HepG2 (cell line): Measurements from ENCODE around the gene WDR82. TPM values are rescaled to one million over a fixed set of nuclear protein-coding genes. Genes with fewer than 3 reads are reported as not detected.

Source experiments
- GABPA ChIP-seq, 2 experiments: IDR thresholded peaks; 2 replicates each; pipeline ENCODE4 v1.6.1; 2011 to 2016; ENCODE audit warnings: low read depth in 2 of 2, low read length in 1 of 2, missing biosample characterization in 1 of 2, missing genetic modification characterization in 1 of 2
- HNRNPK ChIP-seq: fragments of 200-400 bp; formaldehyde crosslinking; IDR thresholded peaks from 2 replicates; pipeline ENCODE4 v1.6.1; 2018; ENCODE audit warnings: low read length, low read depth, moderate library complexity, mild to moderate bottlenecking; ENCODE audit not compliant: poor library complexity, severe bottlenecking
- HNRNPUL1 ChIP-seq: fragments of 200-400 bp; formaldehyde crosslinking; IDR thresholded peaks from 2 replicates; pipeline ENCODE4 v1.6.1; 2017; ENCODE audit warnings: low read depth, mild to moderate bottlenecking, low read length, moderate library complexity
- HOXA7 ChIP-seq: sonication (generic); formaldehyde crosslinking; IDR thresholded peaks from 2 replicates; pipeline ENCODE4 v1.8.1; 2022; ENCODE audit warnings: mild to moderate bottlenecking, missing genetic modification reagents, moderate library complexity
- IRX3 ChIP-seq: sonication (generic); formaldehyde crosslinking; IDR thresholded peaks from 2 replicates; pipeline ENCODE4 v1.8.1; 2023; ENCODE audit warnings: mild to moderate bottlenecking, low read depth, missing genetic modification reagents, borderline replicate concordance
- KLF15 ChIP-seq: sonication (generic); formaldehyde crosslinking; IDR thresholded peaks from 2 replicates; pipeline ENCODE4 v1.8.1; 2023; ENCODE audit warnings: borderline replicate concordance, mild to moderate bottlenecking, inconsistent platforms, missing genetic modification reagents, mixed read lengths
- MEIS1 ChIP-seq: sonication (generic); formaldehyde crosslinking; IDR thresholded peaks from 2 replicates; pipeline ENCODE4 v1.9.0; 2021; ENCODE audit warnings: mild to moderate bottlenecking, missing genetic modification reagents, moderate library complexity, borderline replicate concordance
- MIER3 ChIP-seq: IDR thresholded peaks from 2 replicates; pipeline ENCODE4 v1.6.1; 2016; ENCODE audit warnings: missing compliant biosample characterization, borderline replicate concordance
- NR1H2 ChIP-seq: sonication (generic); formaldehyde crosslinking; IDR thresholded peaks from 2 replicates; pipeline ENCODE4 v1.8.1; 2022; ENCODE audit warnings: low read depth, missing genetic modification reagents, borderline replicate concordance
- POLR2AphosphoS5 ChIP-seq: IDR thresholded peaks from 2 replicates; pipeline ENCODE4 v1.6.1; 2012; ENCODE audit warnings: low read depth, low read length
- RAD21 ChIP-seq: fragments of 450-650 bp; formaldehyde crosslinking; IDR thresholded peaks from 2 replicates; pipeline ENCODE4 v1.5.0; 2020; ENCODE audit warnings: mild to moderate bottlenecking
- SOX6 ChIP-seq, 2 experiments: fragments of 450-650 bp in 1 of 2; sonication (generic) in 1 of 2; formaldehyde crosslinking in 1 of 2; IDR thresholded peaks; 2 replicates each; pipeline versions ENCODE4 v1.4.0 to v1.6.1; 2017 to 2020; ENCODE audit warnings: antibody characterized with exemption in 1 of 2, mild to moderate bottlenecking in 1 of 2, missing genetic modification reagents in 1 of 2
- SRSF4 ChIP-seq: fragments of 200-400 bp; formaldehyde crosslinking; IDR thresholded peaks from one replicate; pipeline ENCODE4 v1.6.1; 2018; ENCODE audit warnings: mild to moderate bottlenecking, low read depth, low read length, moderate library complexity; ENCODE audit not compliant: poor library complexity, severe bottlenecking
- ZFY ChIP-seq: sonication (generic); formaldehyde crosslinking; IDR thresholded peaks from 2 replicates; pipeline ENCODE4 v1.4.0; 2020; ENCODE audit warnings: missing genetic modification reagents
- ZKSCAN8 ChIP-seq: IDR thresholded peaks from 2 replicates; pipeline ENCODE4 v1.6.1; 2016; ENCODE audit warnings: borderline replicate concordance, missing genetic modification reagents, missing compliant biosample characterization
- ZNF354B ChIP-seq: sonication (generic); formaldehyde crosslinking; IDR thresholded peaks from 2 replicates; pipeline ENCODE4 v1.8.0; 2022; ENCODE audit warnings: mild to moderate bottlenecking, missing genetic modification reagents
- ZNF446 ChIP-seq: sonication (generic); formaldehyde crosslinking; IDR thresholded peaks from 2 replicates; pipeline ENCODE4 v1.5.0; 2020; ENCODE audit warnings: mild to moderate bottlenecking, missing genetic modification reagents
- ZNF550 ChIP-seq: sonication (generic); formaldehyde crosslinking; IDR thresholded peaks from 2 replicates; pipeline ENCODE4 v1.4.0; 2020; ENCODE audit warnings: mild to moderate bottlenecking, missing genetic modification reagents, borderline replicate concordance
- ZNF678 ChIP-seq: sonication (generic); formaldehyde crosslinking; IDR thresholded peaks from 2 replicates; pipeline ENCODE4 v1.4.0; 2020; ENCODE audit warnings: mild to moderate bottlenecking, missing genetic modification reagents
- ZNF773 ChIP-seq: sonication (generic); formaldehyde crosslinking; IDR thresholded peaks from 2 replicates; pipeline ENCODE4 v1.4.0; 2020; ENCODE audit warnings: missing genetic modification reagents, borderline replicate concordance
- polyA plus RNA-seq, 8 experiments: library from polyadenylated mRNA; depleted of rRNA in 3 of 8; stranded (reverse) in 7 of 8; unstranded in 1 of 8; fragments of >200 nt; fragmentation: Illumina TruSeq in 4 of 8; extraction: Trizol in 4 of 8; gene quantifications; 2 replicates each; pipeline versions ENCODE4 v1.2.1 to v1.2.3, GENCODE V29; 2011 to 2016; ENCODE audit warnings: low read depth in 4 of 8, missing spikeins in 1 of 8, mixed read lengths in 1 of 8; ENCODE audit not compliant: insufficient read depth in 1 of 8
- total RNA-seq, 5 experiments: library from RNA; depleted of rRNA; stranded (reverse); fragments of >200 nt; fragmentation: Illumina TruSeq; extraction: Trizol; gene quantifications; 2 replicates each; pipeline ENCODE4 v1.2.3, GENCODE V29; 2016; ENCODE audit warnings: low read depth in 1 of 5
- TF ChIP-seq, protein P1 (sequence below): IDR thresholded peaks from 2 replicates; pipeline ENCODE4 v1.6.1; 2016; ENCODE audit warnings: mild to moderate bottlenecking
- TF ChIP-seq, protein P2 (sequence below): sonication (generic); formaldehyde crosslinking; conservative IDR thresholded peaks from 2 replicates; pipeline ENCODE4 v1.5.0; 2020; ENCODE audit warnings: missing genetic modification reagents
- TF ChIP-seq, protein P3 (sequence below): sonication (generic); formaldehyde crosslinking; IDR thresholded peaks from 2 replicates; pipeline ENCODE4 v1.8.0; 2022; ENCODE audit warnings: mild to moderate bottlenecking, missing genetic modification reagents, borderline replicate concordance
- TF ChIP-seq, protein P4 (sequence below): sonication (generic); formaldehyde crosslinking; IDR thresholded peaks from 2 replicates; pipeline ENCODE4 v1.5.0; 2020; ENCODE audit warnings: mild to moderate bottlenecking, low read depth, missing genetic modification reagents, borderline replicate concordance

Gene WDR82
- total and polyA plus RNA-seq, 2 of the 13 experiments (the other 11 are each of a cell fraction or from before 2014, with no cell fraction given), result 39.1 to 59.5 TPM

DNA sequence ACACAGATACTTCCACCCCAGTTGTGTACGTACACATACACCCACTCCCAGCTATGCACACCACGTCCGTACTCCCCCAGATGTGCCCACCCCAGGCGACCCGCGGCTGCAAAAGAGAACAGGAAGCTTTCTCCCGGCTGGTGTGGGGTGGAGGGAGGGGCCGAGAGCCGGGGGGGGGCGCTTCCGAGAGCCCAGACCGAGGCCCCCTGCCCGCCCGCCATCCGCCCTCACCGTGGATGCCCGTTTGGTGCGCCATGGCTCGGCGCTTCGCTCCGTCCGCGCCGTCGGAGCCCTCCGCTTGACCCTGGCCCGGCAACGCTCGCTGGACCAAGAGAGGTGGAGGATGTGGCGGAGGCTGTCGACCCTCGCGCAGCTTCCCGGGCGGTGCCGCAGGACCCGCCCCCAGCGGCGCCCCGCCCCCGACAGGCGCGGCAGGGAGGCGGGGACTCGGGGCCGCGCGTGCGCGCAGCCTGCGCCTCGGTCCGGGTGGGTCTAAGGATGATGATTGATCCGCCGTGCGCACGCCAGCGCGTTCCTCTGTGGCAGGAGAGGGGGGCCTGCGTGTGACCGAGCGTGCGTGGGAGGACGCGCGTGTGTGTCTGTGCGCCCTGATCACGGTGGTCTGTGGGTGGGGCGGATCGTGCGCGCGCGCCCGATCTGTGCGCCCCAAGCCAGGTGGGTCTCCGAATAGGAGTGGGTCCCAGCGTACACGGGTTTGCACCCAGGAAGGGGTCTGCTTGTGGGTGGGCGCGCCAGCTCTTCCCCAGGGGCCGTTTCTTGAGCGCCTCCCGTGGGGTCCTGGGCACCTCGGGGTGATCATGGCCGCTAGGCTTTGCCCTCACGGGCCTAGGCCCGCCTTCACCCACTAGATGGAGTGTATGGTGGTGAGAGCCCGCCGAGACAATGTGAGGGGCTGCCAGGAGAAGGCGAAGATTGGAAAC is 39.4 kb downstream of the WDR82 start, which contains the start of gene TWF2 (continued):
- TF ChIP-seq RAD21 (CRISPR knock-in tag) (no peak), GABPA (IDR thresholded peaks at IDR 0.05; ENCODE audit: low read depth, low read length) (no peak), GABPA (CRISPR knock-in tag; IDR thresholded peaks at IDR 0.05; ENCODE audit: low read depth) (no peak), MEIS1 (CRISPR knock-in tag) (no peak), ZNF550 (CRISPR knock-in tag) (no peak), ZNF446 (CRISPR knock-in tag) (0 out of 2 replicates have a peak, but pooled peaks have one; percentile 60), MIER3 (CRISPR knock-in tag) (no peak), IRX3 (CRISPR knock-in tag) (0 out of 2 replicates have a peak, but pooled peaks have one; percentile 70), POLR2AphosphoS5 (peak; percentile 78), NR1H2 (CRISPR knock-in tag) (no peak), ZNF773 (no peak), KLF15 (0 out of 2 replicates have a peak, but pooled peaks have one; percentile 48), HNRNPK (no peak), SOX6 (IDR thresholded peaks at IDR 0.05) (no peak), SOX6 (CRISPR knock-in tag; IDR thresholded peaks at IDR 0.05) (no peak), ZNF354B (CRISPR knock-in tag) (no peak), ZKSCAN8 (CRISPR knock-in tag) (peak; percentile 65; the same call in 1 of the 2 replicates), SRSF4 (no peak), ZFY (CRISPR knock-in tag) (peak; percentile 83), HOXA7 (CRISPR knock-in tag) (no peak), HNRNPUL1 (no peak), ZNF678 (no peak)
- TF ChIP-seq, protein P1, sequence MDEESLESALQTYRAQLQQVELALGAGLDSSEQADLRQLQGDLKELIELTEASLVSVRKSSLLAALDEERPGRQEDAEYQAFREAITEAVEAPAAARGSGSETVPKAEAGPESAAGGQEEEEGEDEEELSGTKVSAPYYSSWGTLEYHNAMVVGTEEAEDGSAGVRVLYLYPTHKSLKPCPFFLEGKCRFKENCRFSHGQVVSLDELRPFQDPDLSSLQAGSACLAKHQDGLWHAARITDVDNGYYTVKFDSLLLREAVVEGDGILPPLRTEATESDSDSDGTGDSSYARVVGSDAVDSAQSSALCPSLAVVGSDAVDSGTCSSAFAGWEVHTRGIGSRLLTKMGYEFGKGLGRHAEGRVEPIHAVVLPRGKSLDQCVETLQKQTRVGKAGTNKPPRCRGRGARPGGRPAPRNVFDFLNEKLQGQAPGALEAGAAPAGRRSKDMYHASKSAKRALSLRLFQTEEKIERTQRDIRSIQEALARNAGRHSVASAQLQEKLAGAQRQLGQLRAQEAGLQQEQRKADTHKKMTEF (CRISPR knock-in tag), result no peak; the same call in 1 of the 2 replicates
- TF ChIP-seq, protein P2, sequence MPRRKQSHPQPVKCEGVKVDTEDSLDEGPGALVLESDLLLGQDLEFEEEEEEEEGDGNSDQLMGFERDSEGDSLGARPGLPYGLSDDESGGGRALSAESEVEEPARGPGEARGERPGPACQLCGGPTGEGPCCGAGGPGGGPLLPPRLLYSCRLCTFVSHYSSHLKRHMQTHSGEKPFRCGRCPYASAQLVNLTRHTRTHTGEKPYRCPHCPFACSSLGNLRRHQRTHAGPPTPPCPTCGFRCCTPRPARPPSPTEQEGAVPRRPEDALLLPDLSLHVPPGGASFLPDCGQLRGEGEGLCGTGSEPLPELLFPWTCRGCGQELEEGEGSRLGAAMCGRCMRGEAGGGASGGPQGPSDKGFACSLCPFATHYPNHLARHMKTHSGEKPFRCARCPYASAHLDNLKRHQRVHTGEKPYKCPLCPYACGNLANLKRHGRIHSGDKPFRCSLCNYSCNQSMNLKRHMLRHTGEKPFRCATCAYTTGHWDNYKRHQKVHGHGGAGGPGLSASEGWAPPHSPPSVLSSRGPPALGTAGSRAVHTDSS (CRISPR knock-in tag), result no peak
- TF ChIP-seq, protein P3, sequence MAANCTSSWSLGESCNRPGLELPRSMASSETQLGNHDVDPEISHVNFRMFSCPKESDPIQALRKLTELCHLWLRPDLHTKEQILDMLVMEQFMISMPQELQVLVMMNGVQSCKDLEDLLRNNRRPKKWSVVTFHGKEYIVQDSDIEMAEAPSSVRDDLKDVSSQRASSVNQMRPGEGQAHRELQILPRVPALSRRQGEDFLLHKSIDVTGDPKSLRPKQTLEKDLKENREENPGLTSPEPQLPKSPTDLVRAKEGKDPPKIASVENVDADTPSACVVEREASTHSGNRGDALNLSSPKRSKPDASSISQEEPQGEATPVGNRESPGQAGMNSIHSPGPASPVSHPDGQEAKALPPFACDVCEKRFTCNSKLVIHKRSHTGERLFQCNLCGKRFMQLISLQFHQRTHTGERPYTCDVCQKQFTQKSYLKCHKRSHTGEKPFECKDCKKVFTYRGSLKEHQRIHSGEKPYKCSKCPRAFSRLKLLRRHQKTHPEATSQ (CRISPR knock-in tag), result no peak
- TF ChIP-seq, protein P4, sequence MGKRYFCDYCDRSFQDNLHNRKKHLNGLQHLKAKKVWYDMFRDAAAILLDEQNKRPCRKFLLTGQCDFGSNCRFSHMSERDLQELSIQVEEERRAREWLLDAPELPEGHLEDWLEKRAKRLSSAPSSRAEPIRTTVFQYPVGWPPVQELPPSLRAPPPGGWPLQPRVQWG (CRISPR knock-in tag), result no peak
